IMR-90 (cell line): ENCODE data around the gene PTPRK. TPM values are rescaled to one million over a fixed set of nuclear protein-coding genes. Genes with fewer than 3 reads are reported as not detected.

ENCODE experiments used
- ATAC-seq: fragments of 200-7000 bp; cut with Tn5 transposase; 2 replicates; pipeline ENCODE4 v1.9.1; 2020; ENCODE audit warnings: low read depth, mild to moderate bottlenecking, moderate library complexity
- BruUV-seq: library from RNA; stranded (reverse); fragments of 400-500 nt; replicated peaks from 2 replicates; lab custom pipeline; 2021; lab: Mats Ljungman, UMichigan
- CTCF ChIA-PET: fragments of 300-600 bp; formaldehyde crosslinking; extraction: SDS; loops from one replicate; lab custom pipeline; 2021; ENCODE audit warnings: antibody characterized with exemption; lab: Yijun Ruan, JAX
- POLR2A ChIA-PET: fragments of 300-600 bp; sonication (Branson Sonifier 250); formaldehyde crosslinking; loops from one replicate; lab custom pipeline; 2022; ENCODE audit warnings: antibody characterized with exemption; ENCODE audit not compliant: unreplicated experiment; lab: Charles Lee
- DNase-seq: peaks from one replicate; pipeline ENCODE4 v3.0.0; 2013
- H2AFZ ChIP-seq: replicated peaks from 2 replicates; pipeline ENCODE3; 2013; ENCODE audit warnings: low read length, mild to moderate bottlenecking; ENCODE audit not compliant: poor library complexity
- H2AK5ac ChIP-seq: 2 replicates; pipeline ENCODE4 v1.6.1; 2013; ENCODE audit warnings: low read depth, low read length, inconsistent platforms
- H2AK9ac ChIP-seq: replicated peaks from 2 replicates; pipeline ENCODE3; 2013; ENCODE audit warnings: mild to moderate bottlenecking, low read depth, low read length, moderate library complexity; ENCODE audit not compliant: poor library complexity
- H2BK120ac ChIP-seq: 2 replicates; pipeline ENCODE4 v1.6.1; 2013; ENCODE audit warnings: low read depth, low read length, inconsistent platforms
- H2BK15ac ChIP-seq: 3 replicates; pipeline ENCODE4 v1.6.1; 2013; ENCODE audit warnings: low read depth, low read length, inconsistent platforms
- H2BK20ac ChIP-seq: 2 replicates; pipeline ENCODE4 v1.6.1; 2013; ENCODE audit warnings: low read depth, mild to moderate bottlenecking, inconsistent platforms, low read length, moderate library complexity
- H2BK5ac ChIP-seq: 2 replicates; pipeline ENCODE4 v1.6.1; 2013; ENCODE audit warnings: mild to moderate bottlenecking, low read depth, low read length, inconsistent platforms; ENCODE audit not compliant: poor library complexity, severe bottlenecking
- H3K14ac ChIP-seq: replicated peaks from 2 replicates; pipeline ENCODE4 v1.6.1; 2013; ENCODE audit warnings: low read depth, low read length, inconsistent platforms
- H3K18ac ChIP-seq: 2 replicates; pipeline ENCODE4 v1.6.1; 2013; ENCODE audit warnings: low read depth, low read length, control low read depth
- H3K23ac ChIP-seq: 2 replicates; pipeline ENCODE4 v1.6.1; 2013; ENCODE audit warnings: low read depth, low read length, inconsistent platforms
- H3K27ac ChIP-seq: 2 replicates; pipeline ENCODE4 v1.5.1; 2013; ENCODE audit warnings: mild to moderate bottlenecking, control low read depth, low read length; ENCODE audit not compliant: insufficient read depth
- H3K27me3 ChIP-seq: 2 replicates; pipeline ENCODE4 v1.6.1; 2013; ENCODE audit warnings: low read length; ENCODE audit not compliant: control insufficient read depth, insufficient read depth
- H3K36me3 ChIP-seq: 2 replicates; pipeline ENCODE4 v1.6.1; 2013; ENCODE audit warnings: low read length, mixed read lengths; ENCODE audit not compliant: control insufficient read depth, insufficient read depth
- H3K4ac ChIP-seq: 2 replicates; pipeline ENCODE4 v1.6.1; 2013; ENCODE audit warnings: low read depth, low read length, inconsistent platforms
- H3K4me1 ChIP-seq: 2 replicates; pipeline ENCODE4 v1.6.1; 2013; ENCODE audit warnings: low read length, mixed read lengths; ENCODE audit not compliant: control insufficient read depth, insufficient read depth
- H3K4me2 ChIP-seq: 2 replicates; pipeline ENCODE4 v1.6.1; 2013; ENCODE audit warnings: low read depth, mild to moderate bottlenecking, control low read depth, low read length, moderate library complexity
- H3K4me3 ChIP-seq: 2 replicates; pipeline ENCODE4 v1.5.1; 2013; ENCODE audit warnings: low read depth, mild to moderate bottlenecking, control low read depth, low read length, moderate library complexity; ENCODE audit not compliant: insufficient read depth
- H3K56ac ChIP-seq: 2 replicates; pipeline ENCODE4 v1.6.1; 2013; ENCODE audit warnings: low read length, inconsistent platforms; ENCODE audit not compliant: insufficient read depth; ENCODE audit errors: extremely low read depth
- H3K79me1 ChIP-seq, 2 experiments: 2 replicates each; pipeline ENCODE4 v1.6.1; 2013; ENCODE audit warnings: low read length in 2 of 2, inconsistent platforms in 1 of 2, low read depth in 1 of 2
- H3K9ac ChIP-seq: 2 replicates; pipeline ENCODE4 v1.6.1; 2013; ENCODE audit warnings: low read depth, low read length, control low read depth
- H3K9me1 ChIP-seq: 2 replicates; pipeline ENCODE4 v1.6.1; 2013; ENCODE audit warnings: low read length, inconsistent platforms; ENCODE audit not compliant: insufficient read depth
- H3K9me3 ChIP-seq: 2 replicates; pipeline ENCODE4 v1.6.1; 2013; ENCODE audit warnings: low read length; ENCODE audit not compliant: control insufficient read depth, insufficient read depth
- H4K20me1 ChIP-seq: 2 replicates; pipeline ENCODE4 v1.6.1; 2013; ENCODE audit warnings: low read length, inconsistent platforms; ENCODE audit not compliant: insufficient read depth
- H4K5ac ChIP-seq: 2 replicates; pipeline ENCODE4 v1.6.1; 2013; ENCODE audit warnings: mild to moderate bottlenecking, low read depth, low read length, control low read depth
- H4K8ac ChIP-seq, 2 experiments: 2 replicates each; pipeline ENCODE4 v1.6.1; 2013; ENCODE audit warnings: low read depth in 2 of 2, low read length in 2 of 2, control low read depth in 1 of 2, inconsistent platforms in 1 of 2
- H4K91ac ChIP-seq: 2 replicates; pipeline ENCODE4 v1.6.1; 2013; ENCODE audit warnings: low read depth, low read length, inconsistent platforms; ENCODE audit not compliant: insufficient read depth
- CHD1 ChIP-seq: IDR thresholded peaks from 2 replicates; pipeline ENCODE4 v1.6.1; 2012; ENCODE audit warnings: low read depth, low read length, improper control_type of control experiment
- WGBS, 2 experiments: methylation state at CpG; one replicate each; pipeline versions ENCODE4 v1.1.5 to v1.1.7; 2013; ENCODE audit warnings: missing lambda C conversion rate in 2 of 2; ENCODE audit not compliant: insufficient read length in 1 of 2; ENCODE audit errors: extremely low coverage in 2 of 2; 5-methylcytosine and 5-hydroxymethylcytosine counted together
- dilution Hi-C: fragments of 300-500 bp; cut with HindIII; formaldehyde crosslinking; loops from one replicate; pipeline ENCODE4 v1.14.3; 2018; ENCODE audit warnings: low sequenced_read_pairs; ENCODE audit not compliant: unreplicated experiment
- in situ Hi-C: fragments of 300-500 bp; cut with MboI; formaldehyde crosslinking; loops from 3 replicates; pipeline ENCODE4 v1.14.3; 2019; ENCODE audit warnings: low sequenced_read_pairs, inconsistent platforms, mixed read lengths
- intact Hi-C: fragments of 100-400 bp; cut with micrococcal nuclease; formaldehyde crosslinking; loops from 2 replicates; pipeline ENCODE4 v1.10.0; 2022
- polyA plus RNA-seq, 3 experiments: library from polyadenylated mRNA; depleted of rRNA; stranded (reverse); fragments of >200 nt; gene quantifications; 2 replicates each; pipeline ENCODE4 v1.2.3, GENCODE V29; 2012; ENCODE audit warnings: low replicate concordance in 1 of 3
- total RNA-seq: library from RNA; depleted of rRNA; stranded (reverse); fragments of >200 nt; gene quantifications from 2 replicates; pipeline ENCODE4 v1.2.3, GENCODE V29; 2012
- TF ChIP-seq, protein P1 (sequence below): fragments of 150-350 bp; IDR thresholded peaks from 2 replicates; pipeline ENCODE4 v1.6.1; 2017; ENCODE audit warnings: mild to moderate bottlenecking, antibody characterized with exemption, low read length, low read depth

The PTPRK gene
- total and polyA plus RNA-seq, 2 of the 4 experiments (the other 2 are of a cell fraction), result 18.0 to 80.8 TPM

DNA sequence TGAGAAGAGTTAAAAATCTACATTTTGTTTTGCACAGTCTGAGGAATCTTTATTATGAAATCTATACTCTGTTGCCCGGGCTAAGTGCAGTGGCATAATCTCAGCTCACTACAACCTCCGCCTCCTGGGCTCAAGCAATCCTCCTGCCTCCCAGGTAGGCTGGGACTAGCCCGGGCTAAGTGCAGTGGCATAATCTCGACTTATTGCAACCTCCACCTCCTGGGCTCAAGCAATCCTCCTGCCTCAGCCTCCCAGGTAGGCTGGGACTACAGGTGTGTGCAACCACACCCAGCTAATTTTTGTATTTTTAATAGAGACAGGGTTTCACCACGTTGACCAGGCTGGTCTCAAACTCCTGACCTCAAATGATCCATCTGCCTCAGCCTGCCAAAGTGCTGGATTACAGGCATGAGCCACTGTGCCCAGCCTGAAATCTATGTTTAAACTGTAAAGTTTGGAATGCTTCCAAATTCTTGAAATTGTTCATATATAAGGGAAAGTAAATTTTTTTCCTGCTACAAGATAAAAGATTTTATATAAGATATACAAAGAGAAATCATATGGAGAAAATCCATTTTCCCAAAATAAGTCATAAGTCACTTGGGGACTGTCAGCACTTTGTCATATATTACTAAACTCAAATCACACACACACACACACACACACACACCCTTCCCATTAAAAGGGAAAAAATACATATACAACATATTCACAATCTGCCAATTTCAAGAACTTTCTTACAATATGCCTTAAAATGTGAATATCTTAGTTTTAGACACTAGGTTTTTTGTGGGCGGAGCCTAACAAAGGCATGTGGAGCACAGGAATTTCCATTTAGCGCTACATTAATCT is 19.4 kb downstream of the PTPRK start:
- intact Hi-C loops (no loop called here), dilution Hi-C loops (no loop called here), in situ Hi-C loops (loop anchor here (10.0 kb wide), 1 partner anchor 156 kb away; no protein-coding TSS in a partner anchor)
- Histone ChIP-seq H3K14ac (no peak overlapping the region), H2BK20ac (no peak overlapping the region), H3K79me1 (peaks cover 38 to 55% of the 10 kb centered on the region in 2 experiments), H3K23ac (no peak overlapping the region), H3K36me3 (no peaks in the 10 kb centered on the region), H3K9me3 (no peaks in the 10 kb centered on the region), H2AK9ac (no peak overlapping the region), H3K18ac (no peak overlapping the region), H2AFZ (no peak overlapping the region), H4K8ac (no peak overlapping the region), H4K91ac (no peak overlapping the region), H3K4me1 (peaks cover 10% of the 10 kb centered on the region), H2BK15ac (no peak overlapping the region), H3K27ac (no peak overlapping the region), H3K27me3 (no peaks in the 10 kb centered on the region), H3K56ac (no peak overlapping the region), H3K4me2 (no peak overlapping the region), H3K4ac (no peak overlapping the region), H4K20me1 (peaks cover 46% of the 10 kb centered on the region; the same call in 1 of the 2 replicates), H2BK5ac (no peak overlapping the region), H4K5ac (no peak overlapping the region), H2BK120ac (no peak overlapping the region), H3K9ac (no peak overlapping the region), H2AK5ac (no peak overlapping the region), H3K9me1 (peaks cover 11% of the 10 kb centered on the region), H3K4me3 (no peak overlapping the region)
- no peak for DNase-seq
- TF ChIP-seq, protein P1, sequence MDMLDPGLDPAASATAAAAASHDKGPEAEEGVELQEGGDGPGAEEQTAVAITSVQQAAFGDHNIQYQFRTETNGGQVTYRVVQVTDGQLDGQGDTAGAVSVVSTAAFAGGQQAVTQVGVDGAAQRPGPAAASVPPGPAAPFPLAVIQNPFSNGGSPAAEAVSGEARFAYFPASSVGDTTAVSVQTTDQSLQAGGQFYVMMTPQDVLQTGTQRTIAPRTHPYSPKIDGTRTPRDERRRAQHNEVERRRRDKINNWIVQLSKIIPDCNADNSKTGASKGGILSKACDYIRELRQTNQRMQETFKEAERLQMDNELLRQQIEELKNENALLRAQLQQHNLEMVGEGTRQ, result no peak
- TF ChIP-seq CHD1, result no peak
- no CpG with 5 or more reads among the region's 7 CpGs for WGBS, 2 experiments
- BruUV-seq, result no TSS peak
- ChIA-PET POLR2A (no interaction called here), CTCF (no interaction called here)
- ATAC-seq, result no peak; the same call in 1 of the 2 replicates
